Adipose tissue (tissue), 3 donors: ENCODE measurements around the gene SLC35G4. TPM values are rescaled to one million over a fixed set of nuclear protein-coding genes. Genes with fewer than 3 reads are reported as not detected.
"Not testable (repeated sequence)": the region's sequence is repeated elsewhere in the genome, so short reads cannot be mapped to it uniquely, and the experiment has no call there.

Experiments
- H3K27ac ChIP-seq: one replicate; pipeline ENCODE4 v1.5.1; 2013; ENCODE audit warnings: low read depth, low read length
- WGBS, 3 donors: extraction: QIAGEN DNeasy Blood & Tissue Kit; methylation state at CpG; one replicate each; pipeline ENCODE4 v1.1.7; 2013; 5-methylcytosine and 5-hydroxymethylcytosine counted together
- polyA plus RNA-seq, 3 donors: library from polyadenylated mRNA; stranded (reverse); fragments of 200-250 nt; gene quantifications; one replicate each; pipeline ENCODE4 v1.2.3, GENCODE V29; 2013
- donor health status: healthy with polysubstance abuse.
- donor health status: Bipolar disorder and iron deficiency.
- donor health status: healthy.

SLC35G4 gene
- polyA plus RNA-seq, 3 donors: not detected

GRCh38 chr18:11607906-11608305 lies 1.5 kb upstream of the SLC35G4 start:
- WGBS, 3 donors: 22 to 35% (median 33%) methylated on average over 2 of the region's 2 CpGs
- H3K27ac ChIP-seq: no peak overlapping the region

- WGBS, 3 donors: 76 to 91% (median 89%) methylated on average over 2 to 18 of the region's 19 CpGs
- H3K27ac ChIP-seq: not testable (repeated sequence)
These were observed 778 bp upstream of the SLC35G4 start for GRCh38 chr18:11608618-11609017.

- WGBS, 3 donors: 87 to 97% (median 95%) methylated on average over 16 to 18 of the region's 18 CpGs
- H3K27ac ChIP-seq: not testable (repeated sequence)
These were observed 3.7 kb downstream of the SLC35G4 start for GRCh38 chr18:11613073-11613472.

- H3K27ac ChIP-seq: not testable (repeated sequence)
- WGBS, 3 donors: 85 to 97% (median 93%) methylated on average over 6 to 22 of the region's 23 CpGs
These were observed 4.2 kb downstream of the SLC35G4 start for GRCh38 chr18:11613611-11614010.

- whole genome bisulfite sequencing, 3 donors: 75 to 91% (median 77%) methylated on average over 13 to 21 of the region's 21 CpGs
- H3K27ac ChIP-seq: not testable (repeated sequence)
These were observed 4.6 kb downstream of the SLC35G4 start for GRCh38 chr18:11614042-11614441.

- H3K27ac ChIP-seq: not testable (repeated sequence)
- 84 to 89% (median 87%) methylated on average over 4 to 5 of the region's 6 CpGs for WGBS, 3 donors
These were observed 5.6 kb downstream of the SLC35G4 start for GRCh38 chr18:11614981-11615380.

- not testable (repeated sequence) for H3K27ac ChIP-seq
- WGBS, 3 donors: 95 to 97% (median 96%) methylated on average over 12 to 23 of the region's 23 CpGs
These were observed 37.9 kb downstream of the SLC35G4 start for GRCh38 chr18:11647310-11647709.

- 94 to 97% (median 96%) methylated on average over 22 to 26 of the region's 26 CpGs for WGBS, 3 donors
- not testable (repeated sequence) for H3K27ac ChIP-seq
These were observed 38.4 kb downstream of the SLC35G4 start for GRCh38 chr18:11647804-11648203.

GRCh38 chr18:11649839-11650238 lies 40.4 kb downstream of the SLC35G4 start:
- 63 to 84% (median 78%) methylated on average over 4 of the region's 4 CpGs for WGBS, 3 donors
- H3K27ac ChIP-seq: no peak overlapping the region

GRCh38 chr18:11651899-11652298 lies 42.5 kb downstream of the SLC35G4 start:
- 63 to 85% (median 81%) methylated on average over 3 of the region's 3 CpGs for WGBS, 3 donors
- H3K27ac ChIP-seq: no peak overlapping the region

GRCh38 chr18:11653521-11653920 lies 44.1 kb downstream of the SLC35G4 start:
- WGBS, 3 donors: 78 to 86% (median 79%) methylated on average over 10 of the region's 10 CpGs
- no peak overlapping the region for H3K27ac ChIP-seq

GRCh38 chr18:11654736-11655605 lies 45.6 kb downstream of the SLC35G4 start:
- WGBS, 3 donors: 29 to 38% (median 36%) methylated on average over 32 of the region's 32 CpGs
- H3K27ac ChIP-seq: no peak overlapping the region

- WGBS, 3 donors: 13 to 20% (median 18%) methylated on average over 5 of the region's 5 CpGs
- H3K27ac ChIP-seq: no peak overlapping the region
These were observed 46.2 kb downstream of the SLC35G4 start for GRCh38 chr18:11655606-11655932.

GRCh38 chr18:11657152-11657551 lies 47.8 kb downstream of the SLC35G4 start:
- H3K27ac ChIP-seq: no peak overlapping the region
- WGBS, 3 donors: 73 to 89% (median 79%) methylated on average over 9 of the region's 9 CpGs

GRCh38 chr18:11657554-11657953 lies 48.2 kb downstream of the SLC35G4 start:
- H3K27ac ChIP-seq: no peak overlapping the region
- 80 to 86% (median 82%) methylated on average over 8 of the region's 8 CpGs for WGBS, 3 donors

GRCh38 chr18:11658019-11658418 lies 48.6 kb downstream of the SLC35G4 start:
- 83 to 86% (median 83%) methylated on average over 5 of the region's 5 CpGs for WGBS, 3 donors
- H3K27ac ChIP-seq: no peak overlapping the region

GRCh38 chr18:11658989-11659388 lies 49.6 kb downstream of the SLC35G4 start:
- WGBS, 3 donors: 77 to 92% (median 89%) methylated on average over 6 of the region's 6 CpGs
- H3K27ac ChIP-seq: no peak overlapping the region
